ENCODE measurements around the gene AFP.

DNA sequence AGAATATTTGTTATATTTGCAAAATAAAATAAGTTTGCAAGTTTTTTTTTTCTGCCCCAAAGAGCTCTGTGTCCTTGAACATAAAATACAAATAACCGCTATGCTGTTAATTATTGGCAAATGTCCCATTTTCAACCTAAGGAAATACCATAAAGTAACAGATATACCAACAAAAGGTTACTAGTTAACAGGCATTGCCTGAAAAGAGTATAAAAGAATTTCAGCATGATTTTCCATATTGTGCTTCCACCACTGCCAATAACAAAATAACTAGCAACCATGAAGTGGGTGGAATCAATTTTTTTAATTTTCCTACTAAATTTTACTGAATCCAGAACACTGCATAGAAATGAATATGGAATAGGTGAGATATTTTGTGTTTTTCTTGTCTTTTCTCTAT, at the start of gene AFP:
- TF ChIP-seq TAF1 (IDR thresholded peaks at IDR 0.05; ENCODE audit: borderline replicate concordance, insufficient read depth, low read length): no peak
- TF ChIP-seq, protein P1, sequence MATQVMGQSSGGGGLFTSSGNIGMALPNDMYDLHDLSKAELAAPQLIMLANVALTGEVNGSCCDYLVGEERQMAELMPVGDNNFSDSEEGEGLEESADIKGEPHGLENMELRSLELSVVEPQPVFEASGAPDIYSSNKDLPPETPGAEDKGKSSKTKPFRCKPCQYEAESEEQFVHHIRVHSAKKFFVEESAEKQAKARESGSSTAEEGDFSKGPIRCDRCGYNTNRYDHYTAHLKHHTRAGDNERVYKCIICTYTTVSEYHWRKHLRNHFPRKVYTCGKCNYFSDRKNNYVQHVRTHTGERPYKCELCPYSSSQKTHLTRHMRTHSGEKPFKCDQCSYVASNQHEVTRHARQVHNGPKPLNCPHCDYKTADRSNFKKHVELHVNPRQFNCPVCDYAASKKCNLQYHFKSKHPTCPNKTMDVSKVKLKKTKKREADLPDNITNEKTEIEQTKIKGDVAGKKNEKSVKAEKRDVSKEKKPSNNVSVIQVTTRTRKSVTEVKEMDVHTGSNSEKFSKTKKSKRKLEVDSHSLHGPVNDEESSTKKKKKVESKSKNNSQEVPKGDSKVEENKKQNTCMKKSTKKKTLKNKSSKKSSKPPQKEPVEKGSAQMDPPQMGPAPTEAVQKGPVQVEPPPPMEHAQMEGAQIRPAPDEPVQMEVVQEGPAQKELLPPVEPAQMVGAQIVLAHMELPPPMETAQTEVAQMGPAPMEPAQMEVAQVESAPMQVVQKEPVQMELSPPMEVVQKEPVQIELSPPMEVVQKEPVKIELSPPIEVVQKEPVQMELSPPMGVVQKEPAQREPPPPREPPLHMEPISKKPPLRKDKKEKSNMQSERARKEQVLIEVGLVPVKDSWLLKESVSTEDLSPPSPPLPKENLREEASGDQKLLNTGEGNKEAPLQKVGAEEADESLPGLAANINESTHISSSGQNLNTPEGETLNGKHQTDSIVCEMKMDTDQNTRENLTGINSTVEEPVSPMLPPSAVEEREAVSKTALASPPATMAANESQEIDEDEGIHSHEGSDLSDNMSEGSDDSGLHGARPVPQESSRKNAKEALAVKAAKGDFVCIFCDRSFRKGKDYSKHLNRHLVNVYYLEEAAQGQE (IDR thresholded peaks at IDR 0.05; ENCODE audit: insufficient read depth in 1 of 2, low read depth in 2 of 2, low read length in 2 of 2): no peak
- TF ChIP-seq POLR2AphosphoS5 (IDR thresholded peaks at IDR 0.05; ENCODE audit: low read depth, low read length): no peak
